Measurements from ENCODE around the gene BSCL2. TPM values are rescaled to one million over a fixed set of nuclear protein-coding genes. Genes with fewer than 3 reads are reported as not detected.
A peak's percentile ranks its signal among the peaks of the same experiment; 100 is the strongest.
"Not testable (repeated sequence)": the region's sequence is repeated elsewhere in the genome, so short reads cannot be mapped to it uniquely, and the experiment has no call there.

The BSCL2 gene
- total RNA-seq, 1 donor from 2014 or later = 23.0 TPM

DNA sequence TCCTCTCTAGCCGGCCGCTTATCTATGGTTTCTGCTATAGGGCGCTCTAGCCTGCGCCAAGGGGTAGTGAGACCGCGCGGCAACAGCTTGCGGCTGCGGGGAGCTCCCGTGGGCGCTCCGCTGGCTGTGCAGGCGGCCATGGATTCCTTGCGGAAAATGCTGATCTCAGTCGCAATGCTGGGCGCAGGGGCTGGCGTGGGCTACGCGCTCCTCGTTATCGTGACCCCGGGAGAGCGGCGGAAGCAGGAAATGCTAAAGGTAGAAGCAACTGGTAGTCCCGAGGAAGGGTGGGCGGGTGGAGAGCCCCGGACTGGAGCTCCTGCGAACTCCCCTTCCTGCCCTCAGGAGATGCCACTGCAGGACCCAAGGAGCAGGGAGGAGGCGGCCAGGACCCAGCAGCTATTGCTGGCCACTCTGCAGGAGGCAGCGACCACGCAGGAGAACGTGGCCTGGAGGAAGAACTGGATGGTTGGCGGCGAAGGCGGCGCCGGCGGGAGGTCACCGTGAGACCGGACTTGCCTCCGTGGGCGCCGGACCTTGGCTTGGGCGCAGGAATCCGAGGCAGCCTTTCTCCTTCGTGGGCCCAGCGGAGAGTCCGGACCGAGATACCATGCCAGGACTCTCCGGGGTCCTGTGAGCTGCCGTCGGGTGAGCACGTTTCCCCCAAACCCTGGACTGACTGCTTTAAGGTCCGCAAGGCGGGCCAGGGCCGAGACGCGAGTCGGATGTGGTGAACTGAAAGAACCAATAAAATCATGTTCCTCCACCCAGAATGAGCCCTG lies 35.4 kb downstream of the BSCL2 start, which contains the start of the genes LBHD1 and UQCC3:
Gene LBHD1, minus strand, starts transcription at position 660 of the 782 bp plus-strand sequence. CDS start 2,236 bp downstream, outside the sequence.
Gene UQCC3, plus strand, starts transcription at position 66 of the 782 bp plus-strand sequence. Its CDS starts 73 bp downstream, at position 139.
- ATAC-seq (peak; percentile 87), DNase-seq (ENCODE audit: missing footprints) (peak; percentile 88)
- intact Hi-C loops (cut with DNase I) = no loop called here

DNA sequence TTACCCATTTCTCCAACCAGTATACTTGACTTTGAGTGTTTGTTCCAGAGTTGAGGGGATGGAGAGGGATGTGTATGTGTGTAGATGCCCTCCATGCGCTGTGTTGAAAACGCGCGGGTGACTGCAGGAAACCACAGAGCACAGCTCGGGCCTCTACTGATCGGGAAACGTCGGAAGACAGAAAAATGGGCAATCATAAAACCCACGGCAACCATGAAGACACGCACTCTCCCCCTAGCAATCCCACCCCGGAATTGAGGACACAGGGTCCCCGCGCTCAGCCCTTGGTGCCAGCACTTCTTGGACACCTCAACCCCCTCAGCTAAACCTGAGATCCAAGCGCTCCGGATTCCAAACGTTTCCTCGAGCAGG lies 36.0 kb downstream of the BSCL2 start:
- DNase-seq (ENCODE audit: missing footprints) = no peak
- intact Hi-C loops (cut with DNase I) = no loop called here
- peak; percentile 39 for ATAC-seq

DNA sequence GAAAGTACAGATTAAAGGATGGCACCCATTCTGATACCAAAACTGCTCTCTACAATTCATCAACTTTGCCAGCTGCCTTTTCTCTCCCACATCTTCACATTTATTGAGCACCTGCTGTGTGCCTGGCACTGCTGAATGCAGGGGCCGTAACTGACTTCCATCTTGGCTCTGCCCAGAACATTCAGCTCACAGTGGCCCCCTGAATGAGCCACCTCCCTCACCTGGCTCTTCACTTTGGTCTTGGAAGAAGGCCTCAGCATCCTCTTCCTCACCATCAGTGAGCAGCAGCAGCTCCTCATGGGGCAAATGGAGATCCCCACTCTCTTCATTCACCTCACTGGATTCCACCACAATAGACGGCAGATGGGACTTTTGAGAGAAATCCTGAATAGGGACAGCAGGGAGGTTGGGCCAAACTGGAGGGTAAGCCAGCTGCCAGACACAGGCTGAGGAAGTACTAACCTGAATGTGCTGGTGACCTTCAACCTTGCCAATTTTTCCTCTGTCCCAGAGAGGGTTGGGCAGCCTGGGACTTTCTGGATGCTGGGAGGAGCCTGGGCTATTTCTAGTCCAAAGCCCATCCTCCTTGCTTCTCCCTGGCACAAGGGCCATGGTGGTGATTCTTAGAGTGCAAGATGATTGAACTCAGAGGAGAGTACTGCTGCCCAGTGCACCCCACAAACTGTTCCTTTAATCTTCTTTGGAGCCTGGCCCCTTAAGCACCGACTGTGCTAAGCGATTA lies 37.6 kb downstream of the BSCL2 start:
- DNase-seq (ENCODE audit: missing footprints) = no peak
- ATAC-seq = no peak
- intact Hi-C loops (cut with DNase I) = loop anchor here (5.0 kb wide), 3 partner anchors 38 to 122 kb away; partner anchors contain the start of genes AHNAK, BSCL2, GNG3 and HNRNPUL2

DNA sequence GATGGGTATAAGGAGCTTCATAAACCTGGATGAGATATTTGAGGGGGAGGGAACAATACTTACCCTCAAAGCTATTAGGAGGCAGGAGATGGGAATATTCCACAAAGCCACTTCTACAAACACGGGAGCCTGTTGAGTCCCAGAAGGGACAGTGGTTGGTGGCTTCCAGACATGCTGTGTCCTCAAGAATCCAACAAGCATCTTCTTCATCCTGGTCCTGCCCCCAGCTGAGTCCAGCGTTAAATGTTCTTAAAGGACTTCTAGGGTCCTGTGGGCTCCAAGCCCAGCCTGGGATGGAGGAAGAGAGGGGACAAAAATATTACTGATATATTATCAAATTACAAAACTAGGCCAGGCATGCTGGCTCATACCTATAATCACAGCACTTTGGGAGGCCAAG lies 39.8 kb downstream of the BSCL2 start:
- ATAC-seq (no peak), DNase-seq (ENCODE audit: missing footprints) (no peak)
- intact Hi-C loops (cut with DNase I) = loop anchor here (5.0 kb wide), 3 partner anchors 40 to 120 kb away; partner anchors contain the start of genes AHNAK, BSCL2, GNG3 and HNRNPUL2

GRCh38 chr11:62666259-62666926 lies 40.8 kb downstream of the BSCL2 start:
- DNase-seq (ENCODE audit: missing footprints) (no peak), ATAC-seq (no peak)

GRCh38 chr11:62665599-62666258 lies 41.5 kb downstream of the BSCL2 start:
- intact Hi-C loops (cut with DNase I) = loop anchor here (1.0 to 5.0 kb wide), 4 partner anchors 12 to 118 kb away; partner anchors contain the start of genes AHNAK, BSCL2, GNG3 and HNRNPUL2
- peak; percentile 68 for ATAC-seq
- peak; percentile 83 for DNase-seq (ENCODE audit: missing footprints)

More at GRCh38 chr11:62666259-62666926, 40.8 kb downstream of the BSCL2 start:
- intact Hi-C loops (cut with DNase I) = loop anchor here (5.0 kb wide), 3 partner anchors 41 to 119 kb away; partner anchors contain the start of genes AHNAK, BSCL2, GNG3 and HNRNPUL2

DNA sequence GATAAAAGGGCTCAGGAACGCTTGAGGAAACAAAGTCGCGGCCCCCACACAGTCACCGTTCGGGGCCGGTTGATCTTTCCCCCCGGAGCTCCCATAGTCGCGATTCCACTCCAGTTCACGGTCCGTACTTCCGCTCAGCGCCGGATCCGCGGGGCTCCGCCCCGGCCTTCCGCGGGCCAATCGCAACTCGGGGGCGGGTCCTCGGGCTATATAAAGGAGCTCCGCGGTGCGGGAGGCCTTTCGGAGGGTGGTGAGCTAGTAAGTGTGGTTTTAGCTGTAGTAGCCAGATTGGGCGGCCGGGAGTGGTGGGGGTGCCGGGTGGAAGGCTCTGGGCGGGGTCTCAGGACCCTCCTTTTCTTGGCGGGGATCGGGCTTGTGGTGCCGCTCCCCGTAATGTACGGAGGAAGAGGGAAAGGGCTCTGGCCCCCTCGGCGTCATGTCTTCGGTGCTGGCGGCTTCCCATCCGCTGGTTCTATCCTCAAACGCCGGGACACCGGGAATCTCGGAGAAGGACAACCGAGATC lies 42.1 kb downstream of the BSCL2 start, which contains the start of the genes C11orf98 and CSKMT:
Gene C11orf98, minus strand, starts transcription at position 136 of the 524 bp plus-strand sequence. Its CDS starts 41 bp downstream, at position 95.
Gene CSKMT, plus strand, starts transcription at position 238 of the 524 bp plus-strand sequence. CDS start 568 bp downstream, outside the sequence.
- intact Hi-C loops (cut with DNase I) = loop anchor here (1.0 to 5.0 kb wide), 4 partner anchors 12 to 118 kb away; partner anchors contain the start of genes AHNAK, BSCL2, GNG3 and HNRNPUL2
- DNase-seq (ENCODE audit: missing footprints) (peak; percentile 98), ATAC-seq (peak; percentile 98)

GRCh38 chr11:62664405-62665074 lies 42.7 kb downstream of the BSCL2 start:
- ATAC-seq (peak; percentile 12), DNase-seq (ENCODE audit: missing footprints) (no peak)
- intact Hi-C loops (cut with DNase I) = loop anchor here (1.0 to 5.0 kb wide), 5 partner anchors 11 to 117 kb away; partner anchors contain the start of genes AHNAK, BSCL2, EML3 and GNG3

DNA sequence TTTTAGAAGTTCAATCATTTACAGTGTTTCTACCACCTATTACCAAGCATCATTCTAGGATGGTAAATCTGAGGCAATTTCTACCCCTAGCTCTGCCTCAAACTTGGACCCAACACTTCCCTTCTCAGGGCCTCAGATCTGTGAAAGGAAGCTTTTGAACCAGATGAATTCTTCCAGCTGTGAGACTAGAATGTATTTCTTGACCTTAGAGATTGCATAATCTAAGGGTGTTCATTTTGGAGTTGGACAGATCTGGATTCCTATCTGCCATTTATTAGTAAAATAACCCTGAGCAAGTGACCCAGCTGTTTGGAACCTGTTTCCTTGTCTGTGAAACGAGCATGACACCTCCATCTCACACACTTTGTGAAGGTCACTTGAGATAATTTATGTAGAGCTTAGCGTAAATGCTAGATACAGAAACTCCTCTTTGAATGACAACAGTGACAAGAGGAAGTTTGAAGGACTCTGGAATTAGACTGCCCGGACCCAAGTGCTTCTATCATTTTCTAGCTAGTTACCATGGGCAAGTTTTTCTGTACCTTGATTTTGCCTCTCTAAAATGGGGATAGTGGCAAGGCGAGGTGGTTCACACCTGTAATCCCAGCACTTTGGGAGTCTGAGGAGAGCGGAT lies 50.3 kb downstream of the BSCL2 start:
- intact Hi-C loops (cut with DNase I) = no loop called here
- ATAC-seq = no peak
- no peak for DNase-seq (ENCODE audit: missing footprints)

DNA sequence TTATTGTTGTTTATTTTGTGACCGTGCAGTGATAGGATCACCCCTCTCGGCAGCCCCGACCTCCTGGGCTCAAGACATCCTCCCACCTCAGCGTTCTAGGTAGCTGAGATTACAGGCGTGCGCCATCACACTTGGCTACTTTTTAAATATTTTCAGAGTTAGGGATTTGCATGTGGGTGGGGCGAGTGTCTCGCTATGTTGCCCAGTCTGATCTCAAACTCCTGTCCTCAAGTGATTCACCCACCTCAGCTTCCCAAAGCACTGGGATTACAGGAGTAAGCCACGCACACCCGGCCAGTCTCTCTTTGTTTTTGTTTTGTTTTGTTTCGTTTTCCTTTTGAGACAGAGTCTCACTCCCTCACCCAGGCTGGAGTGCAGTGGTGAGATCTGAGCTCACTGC lies 52.9 kb downstream of the BSCL2 start:
- DNase-seq (ENCODE audit: missing footprints) = no peak
- no peak for ATAC-seq
- intact Hi-C loops (cut with DNase I) = no loop called here

- no peak for ATAC-seq
Measured at GRCh38 chr11:62652161-62653006, 54.8 kb downstream of the BSCL2 start.

DNA sequence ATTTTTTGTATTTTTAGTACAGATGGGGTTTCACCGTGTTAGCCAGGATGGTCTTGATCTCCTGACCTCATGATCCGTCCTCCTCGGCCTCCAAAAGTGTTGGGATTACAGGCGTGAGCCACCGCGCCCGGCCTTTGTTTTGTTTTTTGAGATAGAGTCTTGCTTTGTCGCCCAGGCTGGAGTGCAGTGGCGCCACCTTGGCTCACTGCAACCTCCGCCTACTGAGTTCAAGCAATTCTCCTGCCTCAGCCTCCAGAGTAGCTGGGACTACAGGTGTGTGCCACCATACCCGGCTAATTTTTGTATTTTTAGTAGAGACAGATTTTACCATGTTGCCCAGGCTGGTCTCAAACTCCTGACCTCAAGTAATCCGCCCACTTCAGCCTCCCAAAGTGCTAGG lies 56.9 kb downstream of the BSCL2 start:
- DNase-seq (ENCODE audit: missing footprints); ATAC-seq; intact Hi-C loops (cut with DNase I): not testable (repeated sequence)

More at GRCh38 chr11:62652161-62653006, 54.8 kb downstream of the BSCL2 start:
- intact Hi-C loops (cut with DNase I) = loop anchor here (1.0 kb wide), 1 partner anchor 13 kb away; the partner anchor contains the start of genes C11orf98 and CSKMT
- DNase-seq (ENCODE audit: missing footprints) = no peak

GRCh38 chr11:62649486-62649885 lies 57.7 kb downstream of the BSCL2 start:
- no peak for DNase-seq (ENCODE audit: missing footprints)
- no peak for ATAC-seq
- intact Hi-C loops (cut with DNase I) = no loop called here

DNA sequence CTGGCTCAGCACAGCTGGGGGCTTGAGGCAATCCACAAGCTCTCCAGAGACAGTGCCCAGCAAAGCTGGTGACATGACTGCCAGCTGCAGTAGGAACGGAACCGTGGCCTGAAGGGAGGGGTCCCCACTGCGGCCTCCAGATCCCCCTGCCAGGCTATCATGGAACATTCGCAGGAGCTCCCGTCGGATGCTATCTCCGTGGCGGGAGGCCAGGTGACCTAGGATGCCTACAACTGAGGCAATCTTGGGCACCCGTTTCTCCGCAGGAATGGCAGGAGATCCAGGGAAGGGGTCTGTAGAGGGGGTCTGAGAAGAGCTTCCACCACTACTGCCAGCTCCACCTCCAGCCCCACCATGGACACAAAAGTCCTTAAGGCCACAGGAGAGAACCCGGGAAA lies 58.3 kb downstream of the BSCL2 start:
- ATAC-seq (no peak), DNase-seq (ENCODE audit: missing footprints) (no peak)
- intact Hi-C loops (cut with DNase I) = no loop called here

- DNase-seq (ENCODE audit: missing footprints) (no peak), ATAC-seq (no peak)
- intact Hi-C loops (cut with DNase I) = no loop called here
Measured at GRCh38 chr11:62648185-62648966, 58.8 kb downstream of the BSCL2 start.

Measured in Right ventricle myocardium inferior (tissue), 1 donor.